ENCODE results near the gene GLP2R.

- TF ChIP-seq CTCF (IDR thresholded peaks at IDR 0.05) (no peak), POLR2AphosphoS5 (IDR thresholded peaks at IDR 0.05) (no peak), POLR2A (IDR thresholded peaks at IDR 0.05) (no peak)
These were observed 23.4 kb upstream of the GLP2R start for GRCh38 chr17:9802294-9802693.
